Activated naive CD8-positive, alpha-beta T cell (primary cell): Measurements from ENCODE around the gene CFAP53.

Experiments
- H3K27ac Mint-ChIP-seq: one replicate; pipeline ENCODE4 v1.8.0; 2021; ENCODE audit warnings: mixed read lengths
- H3K27me3 Mint-ChIP-seq: one replicate; pipeline ENCODE4 v1.8.0; 2021; ENCODE audit warnings: mixed read lengths
- H3K36me3 Mint-ChIP-seq: one replicate; pipeline ENCODE4 v1.8.0; 2021; ENCODE audit warnings: mixed read lengths
- H3K4me1 Mint-ChIP-seq: one replicate; pipeline ENCODE4 v1.8.0; 2021; ENCODE audit warnings: low read depth, mixed read lengths
- H3K4me3 Mint-ChIP-seq: one replicate; pipeline ENCODE4 v1.8.0; 2021; ENCODE audit warnings: mild to moderate bottlenecking, mixed read lengths
- H3K9me3 Mint-ChIP-seq: one replicate; pipeline ENCODE4 v1.8.0; 2021; ENCODE audit warnings: low read depth, mixed read lengths

The CFAP53 gene

DNA sequence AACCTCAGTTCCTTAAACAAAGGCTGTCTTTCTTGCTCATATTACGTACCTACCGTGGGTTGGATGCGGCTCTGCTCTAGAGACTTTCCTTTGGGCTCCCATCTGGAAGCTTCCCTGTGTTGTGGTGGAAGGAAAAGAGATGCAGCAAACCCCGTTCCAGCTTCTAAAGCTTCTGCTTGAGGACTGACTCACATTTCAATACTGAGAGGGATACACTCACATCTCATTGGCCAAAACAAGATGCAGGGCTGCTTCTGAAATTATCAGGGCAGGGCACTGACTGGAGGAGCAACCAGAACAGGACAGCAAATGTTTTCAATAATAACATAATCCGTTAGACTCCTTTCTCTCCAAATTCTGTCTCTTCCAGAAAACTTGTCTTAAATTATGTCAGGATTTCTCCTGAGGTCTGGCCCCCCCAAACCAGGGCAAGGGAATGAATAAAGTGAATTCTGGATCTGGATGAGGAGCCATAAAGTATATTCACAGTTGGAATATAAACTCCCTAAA lies 66.9 kb downstream of the CFAP53 start:
- no peak overlapping the region for H3K4me3 Mint-ChIP-seq
- H3K27me3 Mint-ChIP-seq: peaks cover 47% of the 10 kb centered on the region
- H3K36me3 Mint-ChIP-seq: no peaks in the 10 kb centered on the region
- no peaks in the 10 kb centered on the region for H3K9me3 Mint-ChIP-seq
- H3K4me1 Mint-ChIP-seq: peaks cover 14% of the 10 kb centered on the region
- no peak overlapping the region for H3K27ac Mint-ChIP-seq

DNA sequence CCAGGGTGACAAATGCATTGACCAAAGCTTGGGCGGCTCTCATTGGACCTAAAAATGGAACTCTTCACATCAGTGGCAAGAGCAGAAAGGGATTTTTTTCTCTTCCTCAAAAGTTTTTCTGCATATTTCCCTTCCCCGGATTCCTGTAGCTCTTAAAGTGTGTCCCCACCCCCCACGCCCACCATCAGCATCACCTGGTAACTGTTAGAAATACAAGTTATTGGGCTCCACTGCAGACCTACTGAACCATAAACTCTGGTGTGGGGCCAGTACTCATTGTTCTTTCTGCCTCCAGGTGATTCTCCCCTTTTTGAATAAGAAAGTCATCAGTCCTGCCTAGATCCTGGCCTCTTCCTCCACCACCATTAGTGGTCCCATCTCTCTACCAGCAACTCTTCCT lies 70.0 kb downstream of the CFAP53 start:
- no peaks in the 10 kb centered on the region for H3K36me3 Mint-ChIP-seq
- peaks cover 46% of the 10 kb centered on the region for H3K27me3 Mint-ChIP-seq
- H3K4me1 Mint-ChIP-seq: peaks cover 14% of the 10 kb centered on the region
- H3K9me3 Mint-ChIP-seq: no peaks in the 10 kb centered on the region
- peak overlapping the region; percentile 60 for H3K4me3 Mint-ChIP-seq
- no peak overlapping the region for H3K27ac Mint-ChIP-seq

DNA sequence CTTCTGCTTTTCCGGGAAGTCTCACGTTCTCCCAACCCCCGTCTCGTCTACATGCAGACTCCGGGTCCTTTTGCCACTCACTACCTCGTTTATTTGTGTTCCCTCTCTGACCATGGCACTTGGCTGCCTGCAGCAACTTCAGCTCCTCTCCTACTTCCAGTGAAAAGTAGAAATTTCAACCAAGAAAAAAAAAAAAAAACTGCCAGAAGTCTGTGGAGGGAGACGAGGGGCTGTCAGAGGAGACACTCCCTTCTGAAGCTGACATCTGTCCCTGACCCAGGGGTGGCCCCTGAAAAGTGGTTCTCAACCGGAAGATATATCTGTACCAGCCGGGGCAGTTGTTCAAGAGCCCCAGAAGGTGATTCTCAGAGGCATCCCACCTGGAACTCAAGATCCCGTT lies 70.6 kb downstream of the CFAP53 start:
- Mint-ChIP-seq H3K4me1 (peaks cover 14% of the 10 kb centered on the region), H3K9me3 (no peaks in the 10 kb centered on the region), H3K36me3 (no peaks in the 10 kb centered on the region), H3K27me3 (peaks cover 41% of the 10 kb centered on the region), H3K27ac (no peak overlapping the region), H3K4me3 (peak overlapping the region; percentile 80)

- Mint-ChIP-seq H3K36me3 (no peaks in the 10 kb centered on the region), H3K9me3 (no peaks in the 10 kb centered on the region), H3K27me3 (peaks cover 44% of the 10 kb centered on the region), H3K27ac (no peak within 1 kb of the TSS), H3K4me1 (peaks cover 17% of the 10 kb centered on the region), H3K4me3 (peak within 1 kb of the TSS; percentile 80)
Measured at GRCh38 chr18:50194631-50195532, 71.4 kb downstream of the CFAP53 start, which contains the start of gene MYO5B. MYO5B (minus strand) TSS chr18:50195147; CDS start chr18:50194793, 354 bp downstream.

DNA sequence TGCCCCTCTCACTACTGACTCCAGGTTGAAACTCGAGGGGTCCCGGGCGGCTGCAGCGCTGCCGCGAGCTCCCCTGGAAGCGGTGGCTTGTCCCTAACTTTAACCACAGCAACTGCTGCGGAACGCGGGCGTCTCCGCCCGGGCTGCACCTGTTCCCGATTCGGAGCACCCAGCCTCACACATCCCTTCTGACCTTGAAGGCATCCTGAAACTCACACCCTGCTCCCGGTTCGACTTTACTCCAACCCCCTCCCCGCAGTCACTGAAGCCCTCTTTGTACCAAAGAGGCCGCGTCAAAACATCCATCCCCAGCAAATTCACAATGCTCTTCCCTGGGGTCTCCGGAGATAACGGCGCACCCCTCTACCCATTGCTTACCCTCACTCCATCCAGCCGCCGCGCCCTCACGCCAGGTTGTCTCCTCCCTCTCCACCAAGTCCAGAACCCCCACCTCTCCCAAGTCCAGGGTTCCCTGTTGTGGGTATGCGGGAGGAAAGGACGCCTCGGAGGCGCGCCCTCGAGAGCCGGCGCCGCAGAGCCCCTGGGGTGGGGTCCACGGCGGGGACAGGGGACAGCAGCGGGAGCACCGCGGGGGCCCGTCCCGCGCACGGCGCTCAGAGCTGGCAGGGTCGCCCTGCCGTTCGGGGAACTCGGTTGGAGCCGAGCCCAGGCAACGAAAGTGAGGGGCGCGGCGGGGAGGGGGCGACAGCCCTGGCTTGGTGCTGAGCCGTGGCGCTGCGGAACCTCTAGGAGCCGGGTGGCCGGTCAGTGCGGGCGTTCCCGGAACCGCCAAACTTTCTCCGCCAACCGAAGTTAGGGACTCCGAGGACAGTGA lies 72.3 kb downstream of the CFAP53 start:
- H3K36me3 Mint-ChIP-seq: no peaks in the 10 kb centered on the region
- peaks cover 17% of the 10 kb centered on the region for H3K4me1 Mint-ChIP-seq
- peaks cover 39% of the 10 kb centered on the region for H3K27me3 Mint-ChIP-seq
- no peaks in the 10 kb centered on the region for H3K9me3 Mint-ChIP-seq
- H3K4me3 Mint-ChIP-seq: peak overlapping the region; percentile 55
- no peak overlapping the region for H3K27ac Mint-ChIP-seq

DNA sequence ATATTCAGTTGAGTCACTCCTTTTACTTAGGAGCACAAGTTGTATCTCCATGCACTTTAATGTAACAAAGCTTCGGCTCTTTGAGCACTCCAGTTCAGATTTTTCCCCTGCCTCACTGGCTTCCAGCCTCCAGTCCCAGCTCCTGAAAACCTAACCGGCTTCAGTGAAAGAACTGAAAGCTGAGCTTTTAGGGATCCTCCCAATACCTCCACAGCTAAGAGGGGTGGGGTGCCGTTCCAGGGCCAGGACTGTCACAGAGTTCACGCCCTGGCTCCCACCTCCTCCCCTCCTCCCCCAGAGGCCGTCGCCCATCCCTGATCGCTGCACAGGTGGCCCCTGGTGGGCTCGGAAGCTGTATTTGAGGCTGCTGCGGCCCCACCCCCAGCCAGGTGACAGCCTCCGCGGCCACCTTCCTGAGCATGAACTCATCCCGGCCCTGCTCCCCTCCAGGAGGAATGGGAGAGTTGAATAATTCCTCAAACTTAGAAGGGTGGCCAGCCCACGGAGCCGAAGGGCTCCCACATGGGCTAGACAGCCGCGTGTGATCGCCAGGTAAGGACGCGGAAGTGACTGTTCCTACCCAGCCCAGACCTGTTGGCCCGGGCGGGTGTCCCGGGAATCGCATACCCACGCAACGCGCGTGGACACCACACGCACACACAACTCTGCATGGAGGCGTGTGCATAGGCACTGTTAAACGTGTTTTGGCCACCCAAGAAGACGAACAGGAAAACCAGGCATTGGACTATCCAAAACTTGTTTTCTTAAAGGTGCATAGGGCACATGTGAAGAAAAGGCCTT lies 73.1 kb downstream of the CFAP53 start:
- H3K4me1 Mint-ChIP-seq: peaks cover 17% of the 10 kb centered on the region
- H3K27me3 Mint-ChIP-seq: peaks cover 36% of the 10 kb centered on the region
- H3K27ac Mint-ChIP-seq: no peak overlapping the region
- H3K4me3 Mint-ChIP-seq: peak overlapping the region; percentile 55
- no peaks in the 10 kb centered on the region for H3K9me3 Mint-ChIP-seq
- H3K36me3 Mint-ChIP-seq: no peaks in the 10 kb centered on the region

- H3K27ac Mint-ChIP-seq: no peak overlapping the region
- peaks cover 17% of the 10 kb centered on the region for H3K4me1 Mint-ChIP-seq
- H3K27me3 Mint-ChIP-seq: peaks cover 29% of the 10 kb centered on the region
- no peaks in the 10 kb centered on the region for H3K9me3 Mint-ChIP-seq
- H3K4me3 Mint-ChIP-seq: no peak overlapping the region
- H3K36me3 Mint-ChIP-seq: no peaks in the 10 kb centered on the region
Measured at GRCh38 chr18:50190926-50191325, 75.4 kb downstream of the CFAP53 start.

- no peak overlapping the region for H3K4me3 Mint-ChIP-seq
- no peak overlapping the region for H3K27ac Mint-ChIP-seq
- H3K36me3 Mint-ChIP-seq: no peaks in the 10 kb centered on the region
- H3K9me3 Mint-ChIP-seq: no peaks in the 10 kb centered on the region
- peaks cover 11% of the 10 kb centered on the region for H3K4me1 Mint-ChIP-seq
- H3K27me3 Mint-ChIP-seq: peaks cover 25% of the 10 kb centered on the region
Measured at GRCh38 chr18:50190236-50190635, 76.1 kb downstream of the CFAP53 start.

- Mint-ChIP-seq H3K27me3 (peaks cover 28% of the 10 kb centered on the region), H3K4me3 (no peak overlapping the region), H3K27ac (no peak overlapping the region), H3K36me3 (no peaks in the 10 kb centered on the region), H3K4me1 (peaks cover 11% of the 10 kb centered on the region), H3K9me3 (no peaks in the 10 kb centered on the region)
Measured at GRCh38 chr18:50189160-50189559, 77.1 kb downstream of the CFAP53 start.

DNA sequence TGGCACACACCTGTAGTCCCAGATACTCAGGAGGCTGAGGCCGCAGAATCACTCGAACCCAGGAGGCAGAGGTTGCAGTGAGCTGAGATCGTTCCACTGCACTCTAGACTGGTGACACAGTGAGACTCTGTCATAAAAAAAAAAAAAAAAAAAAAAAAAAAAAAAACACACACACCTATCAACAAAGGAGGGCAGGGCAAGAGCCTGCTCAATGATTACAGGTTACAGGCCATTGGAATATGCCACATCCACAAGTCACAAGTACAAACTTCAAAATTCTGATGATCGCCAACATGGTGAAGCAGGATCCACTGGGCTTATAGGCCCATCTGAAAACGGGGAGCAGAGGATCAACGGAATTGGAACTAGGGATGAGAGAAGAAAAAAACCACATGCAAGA lies 77.6 kb downstream of the CFAP53 start:
- Mint-ChIP-seq H3K4me3 (no peak overlapping the region), H3K36me3 (no peaks in the 10 kb centered on the region), H3K27me3 (peaks cover 30% of the 10 kb centered on the region)

GRCh38 chr18:50187659-50188058 lies 78.6 kb downstream of the CFAP53 start:
- Mint-ChIP-seq H3K36me3 (no peaks in the 10 kb centered on the region), H3K4me1 (peaks cover 3% of the 10 kb centered on the region), H3K4me3 (no peak overlapping the region), H3K9me3 (no peaks in the 10 kb centered on the region), H3K27ac (no peak overlapping the region), H3K27me3 (peaks cover 26% of the 10 kb centered on the region)

More for the DNA sequence above, 77.6 kb downstream of the CFAP53 start:
- H3K9me3 Mint-ChIP-seq: no peaks in the 10 kb centered on the region
- peaks cover 7% of the 10 kb centered on the region for H3K4me1 Mint-ChIP-seq
- H3K27ac Mint-ChIP-seq: no peak overlapping the region

- Mint-ChIP-seq H3K36me3 (no peaks in the 10 kb centered on the region), H3K27ac (no peak overlapping the region), H3K4me1 (peaks cover 3% of the 10 kb centered on the region), H3K9me3 (no peaks in the 10 kb centered on the region), H3K4me3 (no peak overlapping the region), H3K27me3 (peaks cover 22% of the 10 kb centered on the region)
Measured at GRCh38 chr18:50186385-50186784, 79.9 kb downstream of the CFAP53 start.

GRCh38 chr18:50183556-50183955 lies 82.7 kb downstream of the CFAP53 start:
- no peak overlapping the region for H3K27ac Mint-ChIP-seq
- no peaks in the 10 kb centered on the region for H3K4me1 Mint-ChIP-seq
- H3K36me3 Mint-ChIP-seq: no peaks in the 10 kb centered on the region
- H3K9me3 Mint-ChIP-seq: no peaks in the 10 kb centered on the region
- H3K27me3 Mint-ChIP-seq: peaks cover 20% of the 10 kb centered on the region
- H3K4me3 Mint-ChIP-seq: no peak overlapping the region

DNA sequence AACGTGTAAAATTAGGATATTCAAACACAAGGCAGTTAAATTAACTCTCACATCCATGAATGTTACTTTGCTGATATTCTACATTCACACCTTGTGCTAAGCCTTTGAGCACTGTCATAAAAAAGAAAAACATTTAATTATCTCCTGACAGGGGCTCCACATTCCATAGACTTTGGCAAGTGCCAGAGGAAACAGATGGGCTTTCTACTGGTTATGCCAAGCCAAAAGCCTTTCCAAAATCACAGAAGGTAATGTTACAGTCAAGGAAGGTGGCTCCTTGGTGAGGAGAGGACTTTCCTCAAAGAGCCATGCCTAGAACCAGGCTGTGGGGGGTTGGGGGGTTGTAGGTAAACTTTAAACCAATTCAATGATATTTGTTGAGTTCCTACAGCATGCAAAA lies 83.8 kb downstream of the CFAP53 start:
- H3K27ac Mint-ChIP-seq: no peak overlapping the region
- H3K4me1 Mint-ChIP-seq: no peaks in the 10 kb centered on the region
- H3K4me3 Mint-ChIP-seq: no peak overlapping the region
- no peaks in the 10 kb centered on the region for H3K36me3 Mint-ChIP-seq
- no peaks in the 10 kb centered on the region for H3K9me3 Mint-ChIP-seq
- H3K27me3 Mint-ChIP-seq: peaks cover 18% of the 10 kb centered on the region
